ENCODE measurements around the gene GDA. TPM values are rescaled to one million over a fixed set of nuclear protein-coding genes. Genes with fewer than 3 reads are reported as not detected.

The GDA gene
- total and polyA plus RNA-seq, 2 of the 8 experiments (the other 6 are each of a cell fraction or from before 2014, with no cell fraction given), result 0.35 to 3.0 TPM

- Histone ChIP-seq H3K56ac (replicated peaks; ENCODE audit: insufficient read length, low read depth, low read length) (no peak overlapping the region), H3K14ac (ENCODE audit: insufficient read length) (no peak overlapping the region), H3K4me1 (replicated peaks in 1 of 4; ENCODE audit: control insufficient read depth in 3 of 4, insufficient read depth in 4 of 4, low read length in 3 of 4) (no peaks in the 10 kb centered on the region), H3K79me2 (ENCODE audit: control insufficient read depth in 1 of 2, insufficient read depth in 2 of 2, low read length in 2 of 2) (no peaks in the 10 kb centered on the region), H3K4me2 (ENCODE audit: insufficient read depth in 1 of 2, low read depth in 2 of 2, low read length in 2 of 2) (no peak overlapping the region), H2BK12ac (ENCODE audit: low read depth, low read length) (no peak overlapping the region), H3K27ac (ENCODE audit: low read depth, low read length) (no peak overlapping the region), H4K5ac (ENCODE audit: insufficient read length, low read depth, low read length) (no peak overlapping the region), H3K9me3 (ENCODE audit: insufficient read depth in 2 of 2, low read depth in 1 of 2, low read length in 1 of 2) (0 out of 4 replicates have a peak, but pooled peaks cover 0 to 3% of the 10 kb centered on the region in 2 experiments), H2BK5ac (ENCODE audit: low read depth, low read length) (no peak overlapping the region), H2BK120ac (replicated peaks; ENCODE audit: low read depth, low read length) (no peak overlapping the region), H4K91ac (replicated peaks; ENCODE audit: insufficient read length, low read length) (no peak overlapping the region), H2AFZ (ENCODE audit: low read length) (peak overlapping the region; percentile 68; the same call in 1 of the 2 replicates), H3K4ac (replicated peaks; ENCODE audit: insufficient read length, low read depth, low read length) (no peak overlapping the region), H2BK15ac (ENCODE audit: low read length) (no peak overlapping the region), H4K20me1 (replicated peaks in 1 of 2; ENCODE audit: control insufficient read depth in 1 of 2, insufficient read depth in 2 of 2, low read length in 2 of 2) (no peaks in the 10 kb centered on the region), H3K23ac (ENCODE audit: insufficient read length) (no peak overlapping the region), H3K18ac (ENCODE audit: extremely low read depth, low read length) (no peak overlapping the region), H3K4me3 (ENCODE audit: extremely low read depth in 1 of 4, insufficient read depth in 2 of 4, low read depth in 3 of 4, low read length in 4 of 4) (no peak overlapping the region), H2AK5ac (ENCODE audit: low read depth, low read length) (no peak overlapping the region), H2BK20ac (ENCODE audit: low read length) (no peak overlapping the region), H3K23me2 (ENCODE audit: low read depth, low read length) (no peaks in the 10 kb centered on the region), H3K9ac (replicated peaks in 1 of 4; ENCODE audit: extremely low read depth in 1 of 4, low read depth in 3 of 4, low read length in 3 of 4) (no peak overlapping the region), H3K27me3 (replicated peaks in 1 of 4; ENCODE audit: control insufficient read depth in 3 of 4, extremely low read depth in 1 of 4, insufficient read depth in 3 of 4, low read length in 3 of 4) (no peaks in the 10 kb centered on the region), H3K36me3 (ENCODE audit: control insufficient read depth in 2 of 4, insufficient read depth in 4 of 4, low read length in 3 of 4) (no peaks in the 10 kb centered on the region), H4K8ac (ENCODE audit: extremely low read depth, insufficient read depth, low read length) (no peak overlapping the region), H3K79me1 (ENCODE audit: low read depth, low read length) (no peaks in the 10 kb centered on the region)
- CTCF ChIA-PET (ENCODE audit: partially characterized antibody), result interaction anchor here (0.6 to 4.2 kb wide), 20 partner anchors 8 to 533 kb away, joined by 3 to 26 read pairs (median 5); no protein-coding TSS in a partner anchor
- no peak for FAIRE-seq
- 94% methylated on average over 5 of the region's 5 CpGs; no CpG with 5 or more reads in 1 of the 2 experiments for WGBS, 2 experiments (ENCODE audit: extremely low coverage in 1 of 2, insufficient coverage in 1 of 2, insufficient read length in 1 of 2, insufficient replicate concordance in 2 of 2, low coverage in 1 of 2, low lambda C conversion rate in 2 of 2, missing lambda C conversion rate in 1 of 2)
- DNase-seq (ENCODE audit: low read depth in 1 of 2, low spot score in 2 of 2), result no peak
- TF ChIP-seq NRF1 (IDR thresholded peaks at IDR 0.05; ENCODE audit: low read depth, low read length), result no peak
- TF ChIP-seq CEBPB (IDR thresholded peaks at IDR 0.05; ENCODE audit: low read depth, low read length), result peak; percentile 67
- POLR2A ChIA-PET (ENCODE audit: partially characterized antibody), result no interaction called here
Observed at GRCh38 chr9:72292874-72293607, 143.8 kb downstream of the GDA start.
